GM12873 (cell line): ENCODE results near the gene SEC16A.
A peak's percentile ranks its signal among the peaks of the same experiment; 100 is the strongest.

Source experiments
- TF ChIP-seq, protein P1 (sequence below): IDR thresholded peaks from 2 replicates; pipeline ENCODE4 v1.5.1; 2012; ENCODE audit warnings: low read depth, mild to moderate bottlenecking, moderate library complexity, low read length, control low read depth; ENCODE audit not compliant: insufficient read depth; ENCODE audit errors: missing control alignments

SEC16A gene

DNA sequence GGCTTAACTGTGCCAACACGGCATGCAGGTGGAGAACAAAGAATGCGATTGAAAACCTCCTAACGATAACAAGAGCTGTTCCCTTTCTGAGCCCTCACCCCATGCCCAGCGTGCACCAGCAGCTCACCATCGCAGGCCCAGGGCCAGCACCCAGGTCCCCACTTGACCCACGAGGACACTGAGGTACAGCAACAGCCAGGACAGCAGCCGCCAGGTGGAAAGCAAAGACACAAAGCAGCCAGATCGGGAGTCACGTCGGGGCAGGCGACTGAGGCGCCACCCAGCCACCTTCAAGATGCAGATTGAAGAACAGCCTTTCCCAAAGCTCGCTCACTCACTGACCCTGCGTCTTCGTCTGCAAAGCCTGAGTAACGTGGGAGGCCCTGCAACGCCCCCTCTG, 6.9 kb upstream of the SEC16A start:
- TF ChIP-seq, protein P1, sequence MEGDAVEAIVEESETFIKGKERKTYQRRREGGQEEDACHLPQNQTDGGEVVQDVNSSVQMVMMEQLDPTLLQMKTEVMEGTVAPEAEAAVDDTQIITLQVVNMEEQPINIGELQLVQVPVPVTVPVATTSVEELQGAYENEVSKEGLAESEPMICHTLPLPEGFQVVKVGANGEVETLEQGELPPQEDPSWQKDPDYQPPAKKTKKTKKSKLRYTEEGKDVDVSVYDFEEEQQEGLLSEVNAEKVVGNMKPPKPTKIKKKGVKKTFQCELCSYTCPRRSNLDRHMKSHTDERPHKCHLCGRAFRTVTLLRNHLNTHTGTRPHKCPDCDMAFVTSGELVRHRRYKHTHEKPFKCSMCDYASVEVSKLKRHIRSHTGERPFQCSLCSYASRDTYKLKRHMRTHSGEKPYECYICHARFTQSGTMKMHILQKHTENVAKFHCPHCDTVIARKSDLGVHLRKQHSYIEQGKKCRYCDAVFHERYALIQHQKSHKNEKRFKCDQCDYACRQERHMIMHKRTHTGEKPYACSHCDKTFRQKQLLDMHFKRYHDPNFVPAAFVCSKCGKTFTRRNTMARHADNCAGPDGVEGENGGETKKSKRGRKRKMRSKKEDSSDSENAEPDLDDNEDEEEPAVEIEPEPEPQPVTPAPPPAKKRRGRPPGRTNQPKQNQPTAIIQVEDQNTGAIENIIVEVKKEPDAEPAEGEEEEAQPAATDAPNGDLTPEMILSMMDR, result no peak

DNA sequence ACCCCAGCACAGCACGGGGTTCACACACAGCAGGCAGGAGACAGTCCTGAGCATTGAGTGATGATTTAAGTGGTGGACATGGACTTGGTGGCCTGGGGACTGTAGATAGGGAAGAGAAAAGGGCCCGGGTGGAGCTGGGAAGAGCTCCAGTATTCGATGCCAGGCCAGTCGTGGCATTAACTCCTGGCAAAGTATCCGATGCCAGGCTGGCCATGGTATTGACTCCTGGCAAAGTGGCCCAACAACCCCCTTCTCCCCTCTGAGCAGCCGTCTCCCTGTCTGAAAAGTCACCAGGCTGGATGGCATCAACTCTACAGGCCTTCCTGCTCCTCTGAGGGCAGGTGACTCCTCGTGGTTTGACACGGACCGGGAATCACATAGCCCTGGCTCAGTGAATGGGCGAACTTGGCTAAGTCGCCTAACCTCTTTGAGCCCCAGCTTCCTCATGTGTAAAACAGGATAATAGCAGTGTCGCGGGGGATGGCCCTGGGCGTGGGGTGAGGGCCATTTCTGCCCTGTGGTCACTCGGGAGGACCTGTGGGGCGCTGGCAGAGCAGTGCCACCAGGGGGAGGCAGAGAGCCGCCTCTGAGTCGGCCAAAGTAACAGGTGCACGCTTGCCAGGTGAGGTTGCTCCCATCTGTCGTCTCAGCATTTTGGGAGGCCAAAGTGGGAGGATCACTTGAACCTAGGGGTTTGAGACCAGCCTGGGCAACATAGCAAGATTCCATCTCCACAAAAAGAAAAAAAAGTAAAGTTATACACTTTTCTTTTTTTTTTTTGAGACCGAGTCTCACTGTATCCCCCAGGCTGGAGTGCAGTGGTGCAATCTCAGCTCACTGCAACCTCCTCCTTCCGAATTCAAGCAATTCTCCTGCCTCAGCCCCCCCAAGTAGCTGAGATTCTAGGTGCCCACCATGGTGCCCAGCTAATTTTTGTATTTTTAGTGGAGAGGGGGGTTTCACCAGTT, 5.7 kb upstream of the SEC16A start:
- TF ChIP-seq, protein P1, result peak; percentile 98

DNA sequence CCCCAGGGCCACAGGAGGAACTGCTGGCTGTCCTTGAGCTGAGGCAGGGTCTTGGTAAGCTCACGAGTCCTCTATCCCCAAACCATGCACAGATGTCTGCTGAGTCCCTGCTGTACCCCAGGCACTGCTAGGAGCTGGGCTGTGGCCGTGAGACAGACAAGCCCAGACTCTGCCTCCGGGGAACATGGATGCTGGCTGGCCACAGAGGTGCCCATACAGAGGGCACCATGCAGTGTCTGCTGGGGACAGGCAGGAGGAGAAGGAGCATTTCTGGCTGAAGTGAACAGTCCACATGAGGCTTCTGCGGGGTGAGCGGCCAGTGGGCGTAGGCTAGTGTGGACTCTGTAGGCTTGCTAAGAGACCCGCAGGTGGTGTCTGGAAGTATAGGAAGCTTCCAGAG, 4.8 kb upstream of the SEC16A start:
- TF ChIP-seq, protein P1, result no peak

DNA sequence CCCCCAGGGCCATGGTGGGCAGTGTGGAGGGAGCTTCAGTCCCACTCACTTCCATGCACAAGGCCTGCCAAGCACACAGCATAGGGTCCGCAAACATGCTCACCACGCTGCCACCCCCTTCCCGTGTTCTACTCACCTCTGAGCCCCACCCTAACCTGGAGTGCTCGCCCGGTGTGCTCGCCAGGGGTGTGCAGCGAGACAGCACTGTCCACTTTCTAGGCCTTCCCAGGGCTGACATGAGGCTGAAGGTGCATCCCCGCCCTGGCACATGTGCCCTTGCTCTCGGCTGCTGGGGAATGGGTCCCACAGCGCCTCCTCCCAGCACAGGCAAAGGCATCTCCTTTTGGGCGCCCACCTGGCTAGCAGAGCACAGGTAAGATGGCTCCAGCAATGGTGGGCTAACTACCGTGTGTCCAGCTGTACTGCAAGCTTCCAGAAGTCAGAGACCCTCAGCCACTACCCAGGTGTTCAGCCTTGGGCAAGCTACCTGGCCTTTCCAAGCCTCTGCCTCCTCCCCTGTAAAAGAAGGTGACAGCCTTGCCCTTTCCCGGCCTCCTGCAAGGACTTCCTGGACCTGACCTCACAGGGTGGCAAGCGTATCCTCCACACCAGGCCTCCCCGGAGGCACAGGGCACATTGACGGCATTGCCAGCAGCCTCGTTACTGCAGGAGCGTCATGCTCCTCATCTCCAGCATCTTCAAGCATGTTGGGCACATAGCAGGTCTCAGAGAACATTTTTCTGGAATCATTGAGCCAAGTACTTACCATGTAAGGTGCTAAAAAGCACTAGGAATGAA, 4.2 kb upstream of the SEC16A start:
- TF ChIP-seq, protein P1, result no peak

DNA sequence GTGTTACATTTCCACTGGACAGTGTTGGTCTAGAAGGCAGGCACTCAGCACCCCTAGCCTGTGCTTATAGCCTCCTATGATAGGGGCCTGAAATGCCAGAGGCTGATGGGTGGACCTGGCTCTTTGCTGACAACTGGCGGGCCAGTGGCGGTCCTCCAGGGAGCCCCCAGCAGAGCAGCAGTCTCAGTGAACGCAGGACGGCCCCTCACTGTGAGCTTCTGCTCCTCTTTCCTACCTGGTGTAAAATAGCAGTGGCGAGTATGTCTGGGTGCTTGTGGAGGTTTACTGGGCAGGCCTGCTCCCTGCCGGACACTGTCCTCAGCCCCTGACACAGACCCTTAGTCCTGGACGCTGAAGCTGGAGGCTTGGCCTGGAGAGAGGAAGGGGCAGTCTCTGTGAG, 3.3 kb upstream of the SEC16A start:
- TF ChIP-seq, protein P1, result no peak

DNA sequence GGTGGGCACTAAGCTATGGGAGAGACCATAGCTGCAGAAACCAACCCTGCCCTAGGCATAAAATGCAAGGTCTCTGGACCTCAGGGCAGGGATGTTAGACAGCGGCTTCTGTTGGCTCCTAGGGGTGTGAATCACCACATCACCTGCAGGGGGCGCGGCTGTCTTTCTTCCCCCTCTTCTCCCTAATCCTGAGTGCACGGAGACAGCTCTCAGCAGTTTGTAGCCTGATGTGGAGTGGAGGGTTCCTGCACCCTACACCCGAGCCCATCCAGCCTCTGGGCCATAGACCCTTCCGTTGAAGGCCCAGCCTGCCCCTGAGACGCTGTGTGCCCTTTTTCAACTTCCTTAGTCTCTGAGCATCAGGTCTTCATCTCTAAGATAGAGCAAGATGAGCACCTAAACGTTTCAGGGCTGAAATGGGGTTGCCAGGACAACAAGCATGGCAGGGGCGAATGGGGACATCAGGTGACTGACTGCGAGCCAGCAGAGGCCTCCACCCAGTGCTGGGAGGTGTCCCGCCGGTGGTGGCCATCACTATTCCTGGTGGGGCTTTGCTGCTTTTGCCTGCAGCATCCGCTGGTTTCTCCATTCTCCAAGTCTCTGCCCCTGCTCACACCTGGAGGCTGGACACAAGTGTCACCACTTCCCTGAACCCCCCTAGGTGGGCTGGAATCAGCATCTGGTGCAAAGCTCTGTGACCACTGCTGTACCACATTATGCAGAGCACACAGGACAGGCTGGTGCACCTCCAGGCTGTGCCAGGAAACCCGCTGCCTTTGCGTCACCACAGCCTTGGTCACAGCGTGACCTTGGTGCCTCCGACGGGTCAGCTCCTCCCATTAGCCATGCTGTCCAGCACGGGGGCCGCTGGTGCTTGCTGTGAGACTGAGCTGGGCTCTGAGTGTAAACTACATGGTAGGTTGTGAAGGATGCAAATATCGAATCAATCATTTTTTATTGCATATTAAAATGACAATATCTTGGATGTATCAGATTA, 2.5 kb upstream of the SEC16A start:
- TF ChIP-seq, protein P1, result peak; percentile 96
